SK-N-SH (cell line): ENCODE measurements around the gene CRISP2.

Source experiments
- EZH2phosphoT487 ChIP-seq: fragments of 200-600 bp; sonication (generic); IDR thresholded peaks from 2 replicates; pipeline ENCODE4 v1.6.1; 2017; ENCODE audit warnings: low read depth, mixed run types, mild to moderate bottlenecking, antibody characterized with exemption, moderate library complexity, borderline replicate concordance
- FOXJ3 ChIP-seq: sonication (generic); formaldehyde crosslinking; IDR thresholded peaks from 2 replicates; pipeline ENCODE4 v1.5.1; 2020; ENCODE audit warnings: mild to moderate bottlenecking, missing genetic modification reagents
- SMC3 ChIP-seq: IDR thresholded peaks from 2 replicates; pipeline ENCODE4 v1.6.1; 2012; ENCODE audit warnings: low read depth, low read length, improper control_type of control experiment
- YY1 ChIP-seq: IDR thresholded peaks from 2 replicates; pipeline ENCODE4 v1.4.0; 2012; ENCODE audit warnings: low read depth, mild to moderate bottlenecking
- TF ChIP-seq, protein P1 (sequence below): fragments of 200-600 bp; sonication (generic); IDR thresholded peaks from 2 replicates; pipeline ENCODE4 v1.6.1; 2017; ENCODE audit warnings: antibody characterized with exemption, mild to moderate bottlenecking, moderate library complexity

DNA sequence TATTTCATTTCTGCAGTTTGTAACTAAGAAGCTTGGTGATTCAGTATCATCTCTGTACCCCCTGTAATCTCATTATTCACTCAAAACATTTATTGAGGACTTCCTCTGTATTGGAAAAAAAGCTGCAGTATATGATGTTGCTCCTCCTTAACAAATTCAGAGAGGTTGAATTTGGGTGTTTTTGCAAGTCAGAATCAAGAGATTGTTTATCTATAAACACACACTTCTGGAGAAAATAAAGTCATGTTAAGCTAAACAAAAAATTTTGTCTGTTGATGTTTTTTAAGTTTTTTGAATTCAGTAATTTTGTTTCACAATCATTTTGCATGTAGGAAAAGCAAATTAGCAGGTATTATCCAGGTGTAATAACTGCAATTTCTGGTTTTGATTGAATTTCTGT lies 65.3 kb downstream of the CRISP2 start:
- TF ChIP-seq EZH2phosphoT487 (no peak), FOXJ3 (CRISPR knock-in tag) (no peak), SMC3 (no peak), YY1 (no peak)
- TF ChIP-seq, protein P1, sequence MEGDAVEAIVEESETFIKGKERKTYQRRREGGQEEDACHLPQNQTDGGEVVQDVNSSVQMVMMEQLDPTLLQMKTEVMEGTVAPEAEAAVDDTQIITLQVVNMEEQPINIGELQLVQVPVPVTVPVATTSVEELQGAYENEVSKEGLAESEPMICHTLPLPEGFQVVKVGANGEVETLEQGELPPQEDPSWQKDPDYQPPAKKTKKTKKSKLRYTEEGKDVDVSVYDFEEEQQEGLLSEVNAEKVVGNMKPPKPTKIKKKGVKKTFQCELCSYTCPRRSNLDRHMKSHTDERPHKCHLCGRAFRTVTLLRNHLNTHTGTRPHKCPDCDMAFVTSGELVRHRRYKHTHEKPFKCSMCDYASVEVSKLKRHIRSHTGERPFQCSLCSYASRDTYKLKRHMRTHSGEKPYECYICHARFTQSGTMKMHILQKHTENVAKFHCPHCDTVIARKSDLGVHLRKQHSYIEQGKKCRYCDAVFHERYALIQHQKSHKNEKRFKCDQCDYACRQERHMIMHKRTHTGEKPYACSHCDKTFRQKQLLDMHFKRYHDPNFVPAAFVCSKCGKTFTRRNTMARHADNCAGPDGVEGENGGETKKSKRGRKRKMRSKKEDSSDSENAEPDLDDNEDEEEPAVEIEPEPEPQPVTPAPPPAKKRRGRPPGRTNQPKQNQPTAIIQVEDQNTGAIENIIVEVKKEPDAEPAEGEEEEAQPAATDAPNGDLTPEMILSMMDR = no peak
